ENCODE measurements around the gene SLC15A3. TPM values are rescaled to one million over a fixed set of nuclear protein-coding genes. Genes with fewer than 3 reads are reported as not detected.
A peak's percentile ranks its signal among the peaks of the same experiment; 100 is the strongest.

SLC15A3 gene
- total and polyA plus RNA-seq, 4 donors, result 9.0 to 20.9 (median 16.3) TPM

DNA sequence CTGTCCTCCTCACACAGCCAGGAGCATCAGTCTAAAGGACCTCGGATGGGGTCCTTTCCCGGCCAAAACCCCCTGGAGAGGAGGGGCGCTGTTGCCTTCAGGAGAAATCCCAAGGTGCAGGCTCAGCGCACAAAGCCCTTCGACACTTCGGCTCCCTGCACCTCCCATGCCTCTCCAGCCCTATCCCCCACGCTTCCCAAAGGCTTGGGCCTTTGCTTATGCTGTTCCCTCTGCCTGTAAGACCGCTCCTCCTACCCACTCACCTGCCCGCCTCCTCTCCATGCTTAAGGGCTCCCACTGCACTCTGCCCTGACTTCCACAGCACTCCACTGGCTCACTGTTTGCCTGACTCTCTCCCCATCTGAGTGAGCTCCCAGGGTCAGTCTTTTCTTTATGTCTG lies 13.5 kb downstream of the SLC15A3 start (continued):
- TF ChIP-seq, protein P1, sequence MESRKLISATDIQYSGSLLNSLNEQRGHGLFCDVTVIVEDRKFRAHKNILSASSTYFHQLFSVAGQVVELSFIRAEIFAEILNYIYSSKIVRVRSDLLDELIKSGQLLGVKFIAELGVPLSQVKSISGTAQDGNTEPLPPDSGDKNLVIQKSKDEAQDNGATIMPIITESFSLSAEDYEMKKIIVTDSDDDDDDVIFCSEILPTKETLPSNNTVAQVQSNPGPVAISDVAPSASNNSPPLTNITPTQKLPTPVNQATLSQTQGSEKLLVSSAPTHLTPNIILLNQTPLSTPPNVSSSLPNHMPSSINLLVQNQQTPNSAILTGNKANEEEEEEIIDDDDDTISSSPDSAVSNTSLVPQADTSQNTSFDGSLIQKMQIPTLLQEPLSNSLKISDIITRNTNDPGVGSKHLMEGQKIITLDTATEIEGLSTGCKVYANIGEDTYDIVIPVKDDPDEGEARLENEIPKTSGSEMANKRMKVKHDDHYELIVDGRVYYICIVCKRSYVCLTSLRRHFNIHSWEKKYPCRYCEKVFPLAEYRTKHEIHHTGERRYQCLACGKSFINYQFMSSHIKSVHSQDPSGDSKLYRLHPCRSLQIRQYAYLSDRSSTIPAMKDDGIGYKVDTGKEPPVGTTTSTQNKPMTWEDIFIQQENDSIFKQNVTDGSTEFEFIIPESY (IDR thresholded peaks at IDR 0.05), result no peak
- TF ChIP-seq NR2F2 (IDR thresholded peaks at IDR 0.05), result no peak

DNA sequence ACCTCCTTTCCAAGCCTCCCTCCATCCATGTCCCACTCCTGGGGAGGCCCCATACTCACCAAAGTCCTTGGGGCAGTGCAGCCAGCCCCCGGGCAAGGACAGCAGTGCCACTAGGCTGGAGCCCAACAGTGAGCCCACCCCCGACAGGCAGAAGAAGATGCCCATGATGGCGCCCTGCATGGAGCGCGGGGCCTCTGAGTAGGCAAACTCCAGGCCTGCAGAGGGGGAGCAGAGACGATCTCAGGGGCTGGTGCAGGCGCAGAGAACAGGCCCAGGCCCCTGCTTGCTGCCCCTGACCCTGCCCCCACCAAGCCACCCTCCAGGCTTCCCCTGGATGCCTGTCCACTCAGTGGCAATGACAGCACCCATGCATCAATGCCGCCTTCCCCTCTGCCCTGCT lies 14.2 kb downstream of the SLC15A3 start:
- no peaks in the 10 kb centered on the region for H3K9me3 ChIP-seq (ENCODE audit: control insufficient read depth in 4 of 4, low read length in 3 of 4)
- TF ChIP-seq RXRA (IDR thresholded peaks at IDR 0.05) (no peak), HNF4G (IDR thresholded peaks at IDR 0.05) (no peak), RAD21 (IDR thresholded peaks at IDR 0.05) (no peak), HNF4A (conservative IDR thresholded peaks at IDR 0.05) (no peak), TAF1 (conservative IDR thresholded peaks at IDR 0.05) (no peak), SP1 (IDR thresholded peaks at IDR 0.05) (no peak), NR2F2 (IDR thresholded peaks at IDR 0.05) (no peak), EGR1 (IDR thresholded peaks at IDR 0.05; ENCODE audit: low read depth in 2 of 2) (no peak), FOXA2 (IDR thresholded peaks at IDR 0.05) (no peak), FOXA1 (IDR thresholded peaks at IDR 0.05) (no peak), GABPA (IDR thresholded peaks at IDR 0.05 in 1 of 2, conservative IDR thresholded peaks at IDR 0.05 in 1 of 2) (no peak), YY1 (IDR thresholded peaks at IDR 0.05) (no peak)
- TF ChIP-seq, protein P2, sequence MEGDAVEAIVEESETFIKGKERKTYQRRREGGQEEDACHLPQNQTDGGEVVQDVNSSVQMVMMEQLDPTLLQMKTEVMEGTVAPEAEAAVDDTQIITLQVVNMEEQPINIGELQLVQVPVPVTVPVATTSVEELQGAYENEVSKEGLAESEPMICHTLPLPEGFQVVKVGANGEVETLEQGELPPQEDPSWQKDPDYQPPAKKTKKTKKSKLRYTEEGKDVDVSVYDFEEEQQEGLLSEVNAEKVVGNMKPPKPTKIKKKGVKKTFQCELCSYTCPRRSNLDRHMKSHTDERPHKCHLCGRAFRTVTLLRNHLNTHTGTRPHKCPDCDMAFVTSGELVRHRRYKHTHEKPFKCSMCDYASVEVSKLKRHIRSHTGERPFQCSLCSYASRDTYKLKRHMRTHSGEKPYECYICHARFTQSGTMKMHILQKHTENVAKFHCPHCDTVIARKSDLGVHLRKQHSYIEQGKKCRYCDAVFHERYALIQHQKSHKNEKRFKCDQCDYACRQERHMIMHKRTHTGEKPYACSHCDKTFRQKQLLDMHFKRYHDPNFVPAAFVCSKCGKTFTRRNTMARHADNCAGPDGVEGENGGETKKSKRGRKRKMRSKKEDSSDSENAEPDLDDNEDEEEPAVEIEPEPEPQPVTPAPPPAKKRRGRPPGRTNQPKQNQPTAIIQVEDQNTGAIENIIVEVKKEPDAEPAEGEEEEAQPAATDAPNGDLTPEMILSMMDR (IDR thresholded peaks at IDR 0.05; ENCODE audit: low read depth, low read length, missing input control), result no peak
- TF ChIP-seq, protein P3, sequence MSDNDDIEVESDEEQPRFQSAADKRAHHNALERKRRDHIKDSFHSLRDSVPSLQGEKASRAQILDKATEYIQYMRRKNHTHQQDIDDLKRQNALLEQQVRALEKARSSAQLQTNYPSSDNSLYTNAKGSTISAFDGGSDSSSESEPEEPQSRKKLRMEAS (IDR thresholded peaks at IDR 0.05), result no peak
- TF ChIP-seq, protein P1 (IDR thresholded peaks at IDR 0.05), result no peak
- TF ChIP-seq, protein P4, sequence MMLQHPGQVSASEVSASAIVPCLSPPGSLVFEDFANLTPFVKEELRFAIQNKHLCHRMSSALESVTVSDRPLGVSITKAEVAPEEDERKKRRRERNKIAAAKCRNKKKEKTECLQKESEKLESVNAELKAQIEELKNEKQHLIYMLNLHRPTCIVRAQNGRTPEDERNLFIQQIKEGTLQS (IDR thresholded peaks at IDR 0.05), result no peak
- no peak overlapping the region for H3K27ac ChIP-seq (ENCODE audit: low read depth in 1 of 2, low read length in 2 of 2)
- H3K27me3 ChIP-seq (ENCODE audit: control insufficient read depth in 4 of 4, insufficient read depth in 4 of 4, low read length in 3 of 4), result no peaks in the 10 kb centered on the region
- 94% methylated on average over 8 of the region's 8 CpGs for WGBS
- no peaks in the 10 kb centered on the region for H3K4me1 ChIP-seq (ENCODE audit: control insufficient read depth in 4 of 4, insufficient read depth in 4 of 4, low read length in 3 of 4)
- no peak overlapping the region for H3K9ac ChIP-seq (ENCODE audit: low read depth in 1 of 2, low read length in 2 of 2)
- H3K36me3 ChIP-seq (ENCODE audit: control insufficient read depth in 4 of 4, insufficient read depth in 3 of 4, low read depth in 1 of 4, low read length in 3 of 4), result peaks cover 2 to 39% (median 12%) of the 10 kb centered on the region in 4 donors
- no peak overlapping the region for H3K4me3 ChIP-seq (ENCODE audit: low read depth in 1 of 3, low read length in 3 of 3)
- no peak for DNase-seq (ENCODE audit: low spot score)

DNA sequence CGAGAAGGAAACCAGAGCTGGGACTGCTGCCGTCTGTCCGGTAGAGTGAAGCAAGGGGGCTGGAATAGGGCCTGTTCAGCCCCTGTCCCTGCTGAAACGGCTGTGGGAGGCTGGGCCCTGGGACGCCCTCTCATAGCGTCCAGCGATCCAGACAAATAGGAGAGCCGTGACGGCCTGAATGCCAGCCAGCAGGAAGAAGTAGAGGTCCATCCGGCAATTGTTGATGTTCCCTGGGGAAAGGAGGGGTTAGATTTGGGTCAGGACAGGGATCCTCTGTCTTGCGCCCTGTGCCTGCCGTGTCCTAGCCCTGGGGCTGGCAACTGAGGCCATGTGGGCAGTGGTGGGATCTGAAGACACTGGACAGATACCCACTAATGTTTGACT lies 14.8 kb downstream of the SLC15A3 start:
- H3K9me3 ChIP-seq (ENCODE audit: control insufficient read depth in 4 of 4, low read length in 3 of 4), result no peaks in the 10 kb centered on the region
- H3K9ac ChIP-seq (ENCODE audit: low read depth in 1 of 2, low read length in 2 of 2), result no peak overlapping the region
- H3K4me3 ChIP-seq (ENCODE audit: low read depth in 1 of 3, low read length in 3 of 3), result no peak overlapping the region
- no peaks in the 10 kb centered on the region for H3K27me3 ChIP-seq (ENCODE audit: control insufficient read depth in 4 of 4, insufficient read depth in 4 of 4, low read length in 3 of 4)
- H3K4me1 ChIP-seq (ENCODE audit: control insufficient read depth in 4 of 4, insufficient read depth in 4 of 4, low read length in 3 of 4), result no peaks in the 10 kb centered on the region
- WGBS, result 75% methylated on average over 12 of the region's 12 CpGs
- H3K36me3 ChIP-seq (ENCODE audit: control insufficient read depth in 4 of 4, insufficient read depth in 3 of 4, low read depth in 1 of 4, low read length in 3 of 4), result peaks cover 2 to 33% (median 11%) of the 10 kb centered on the region in 4 donors
- H3K27ac ChIP-seq (ENCODE audit: low read depth in 1 of 2, low read length in 2 of 2), result no peak overlapping the region
- DNase-seq (ENCODE audit: low spot score), result no peak
- no peak for TF ChIP-seq EGR1 (IDR thresholded peaks at IDR 0.05; ENCODE audit: low read depth in 2 of 2)
- TF ChIP-seq NR2F2 (IDR thresholded peaks at IDR 0.05), result peak; percentile 30
- TF ChIP-seq, protein P3 (IDR thresholded peaks at IDR 0.05), result no peak
- TF ChIP-seq SP1 (IDR thresholded peaks at IDR 0.05), result peak; percentile 14
- TF ChIP-seq FOXA1 (IDR thresholded peaks at IDR 0.05), result no peak
- TF ChIP-seq, protein P1 (IDR thresholded peaks at IDR 0.05), result no peak
